Duodenal mucosa (tissue), 2 donors: ENCODE data around the gene PGAP1.

Experiments used
- H3K27ac ChIP-seq: one replicate; pipeline ENCODE4 v1.7.0; 2013; ENCODE audit warnings: low read depth, low read length
- H3K27me3 ChIP-seq, 2 donors: one replicate each; pipeline ENCODE4 v1.7.0; 2013; ENCODE audit warnings: low read length in 2 of 2, control low read depth in 1 of 2; ENCODE audit not compliant: insufficient read depth in 2 of 2, control insufficient read depth in 1 of 2
- H3K36me3 ChIP-seq, 2 donors: one replicate each; pipeline ENCODE4 v1.7.0; 2013; ENCODE audit warnings: low read length in 2 of 2, control low read depth in 1 of 2; ENCODE audit not compliant: insufficient read depth in 2 of 2, control insufficient read depth in 1 of 2
- H3K4me1 ChIP-seq, 2 donors: one replicate each; pipeline ENCODE4 v1.7.0; 2013; ENCODE audit warnings: low read length in 2 of 2, control low read depth in 1 of 2; ENCODE audit not compliant: insufficient read depth in 2 of 2, control insufficient read depth in 1 of 2
- H3K4me3 ChIP-seq, 2 donors: one replicate each; pipeline ENCODE4 v1.7.0; 2013; ENCODE audit warnings: low read length in 2 of 2, low read depth in 1 of 2
- H3K9ac ChIP-seq, 2 donors: one replicate each; pipeline ENCODE4 v1.7.0; 2013; ENCODE audit warnings: low read length in 2 of 2, low read depth in 1 of 2
- H3K9me3 ChIP-seq, 2 donors: one replicate each; pipeline ENCODE4 v1.7.0; 2013; ENCODE audit warnings: low read length in 2 of 2, control low read depth in 1 of 2; ENCODE audit not compliant: control insufficient read depth in 1 of 2

PGAP1 gene

GRCh38 chr2:196853301-196854087 lies 73.0 kb downstream of the PGAP1 start:
- no peaks in the 10 kb centered on the region for H3K36me3 ChIP-seq
- no peaks in the 10 kb centered on the region for H3K27me3 ChIP-seq
- no peak overlapping the region for H3K9ac ChIP-seq
- H3K4me3 ChIP-seq: no peak overlapping the region
- H3K9me3 ChIP-seq: no peaks in the 10 kb centered on the region
- H3K4me1 ChIP-seq: peaks cover 5 to 10% of the 10 kb centered on the region in 2 donors
- no peak overlapping the region for H3K27ac ChIP-seq

GRCh38 chr2:196851088-196851487 lies 75.4 kb downstream of the PGAP1 start:
- no peaks in the 10 kb centered on the region for H3K9me3 ChIP-seq
- no peaks in the 10 kb centered on the region for H3K27me3 ChIP-seq
- peaks cover 5 to 10% of the 10 kb centered on the region in 2 donors for H3K4me1 ChIP-seq
- no peak overlapping the region for H3K9ac ChIP-seq
- H3K4me3 ChIP-seq: no peak overlapping the region
- H3K27ac ChIP-seq: no peak overlapping the region
- peaks cover 0 to 3% of the 10 kb centered on the region in 2 donors for H3K36me3 ChIP-seq

GRCh38 chr2:196849895-196850294 lies 76.6 kb downstream of the PGAP1 start:
- H3K4me1 ChIP-seq: peaks cover 5 to 10% of the 10 kb centered on the region in 2 donors
- H3K4me3 ChIP-seq: no peak overlapping the region
- H3K27me3 ChIP-seq: no peaks in the 10 kb centered on the region
- no peak overlapping the region for H3K27ac ChIP-seq
- H3K9ac ChIP-seq: no peak overlapping the region
- peaks cover 0 to 3% of the 10 kb centered on the region in 2 donors for H3K36me3 ChIP-seq
- H3K9me3 ChIP-seq: no peaks in the 10 kb centered on the region

GRCh38 chr2:196846295-196846694 lies 80.2 kb downstream of the PGAP1 start:
- Histone ChIP-seq H3K9me3 (no peaks in the 10 kb centered on the region), H3K27me3 (no peaks in the 10 kb centered on the region), H3K9ac (no peak overlapping the region), H3K4me1 (peaks cover 0 to 5% of the 10 kb centered on the region in 2 donors), H3K27ac (no peak overlapping the region), H3K36me3 (peaks cover 3% of the 10 kb centered on the region in 2 donors), H3K4me3 (no peak overlapping the region)

GRCh38 chr2:196845371-196845770 lies 81.1 kb downstream of the PGAP1 start:
- peaks cover 3 to 11% of the 10 kb centered on the region in 2 donors for H3K36me3 ChIP-seq
- no peaks in the 10 kb centered on the region for H3K9me3 ChIP-seq
- H3K4me3 ChIP-seq: no peak overlapping the region
- H3K27me3 ChIP-seq: no peaks in the 10 kb centered on the region
- H3K27ac ChIP-seq: no peak overlapping the region
- no peak overlapping the region for H3K9ac ChIP-seq
- peaks cover 0 to 5% of the 10 kb centered on the region in 2 donors for H3K4me1 ChIP-seq

GRCh38 chr2:196840171-196840570 lies 86.3 kb downstream of the PGAP1 start:
- H3K27me3 ChIP-seq: no peaks in the 10 kb centered on the region
- H3K4me3 ChIP-seq: no peak overlapping the region
- no peaks in the 10 kb centered on the region for H3K9me3 ChIP-seq
- H3K4me1 ChIP-seq: no peaks in the 10 kb centered on the region
- H3K9ac ChIP-seq: no peak overlapping the region
- H3K27ac ChIP-seq: no peak overlapping the region
- H3K36me3 ChIP-seq: peaks cover 0 to 36% of the 10 kb centered on the region in 2 donors

- H3K9me3 ChIP-seq: no peaks in the 10 kb centered on the region
- H3K27me3 ChIP-seq: no peaks in the 10 kb centered on the region
- no peak overlapping the region for H3K4me3 ChIP-seq
- peaks cover 0 to 36% of the 10 kb centered on the region in 2 donors for H3K36me3 ChIP-seq
- H3K27ac ChIP-seq: no peak overlapping the region
- H3K4me1 ChIP-seq: no peaks in the 10 kb centered on the region
- no peak overlapping the region for H3K9ac ChIP-seq
Measured at GRCh38 chr2:196839574-196839973, 86.9 kb downstream of the PGAP1 start.

- H3K27ac ChIP-seq: no peak overlapping the region
Measured at GRCh38 chr2:196836440-196836839, 90.1 kb downstream of the PGAP1 start.

GRCh38 chr2:196830701-196831100 lies 95.8 kb downstream of the PGAP1 start:
- peaks cover 0 to 8% of the 10 kb centered on the region in 2 donors for H3K4me1 ChIP-seq
- no peaks in the 10 kb centered on the region for H3K9me3 ChIP-seq
- H3K27me3 ChIP-seq: no peaks in the 10 kb centered on the region
- H3K36me3 ChIP-seq: peaks cover 0 to 2% of the 10 kb centered on the region in 2 donors
- no peak overlapping the region for H3K9ac ChIP-seq
- no peak overlapping the region for H3K4me3 ChIP-seq
- H3K27ac ChIP-seq: no peak overlapping the region

More at GRCh38 chr2:196836440-196836839, 90.1 kb downstream of the PGAP1 start:
- Histone ChIP-seq H3K4me3 (no peak overlapping the region), H3K36me3 (peaks cover 0 to 33% of the 10 kb centered on the region in 2 donors), H3K27me3 (no peaks in the 10 kb centered on the region), H3K9ac (no peak overlapping the region), H3K4me1 (no peaks in the 10 kb centered on the region), H3K9me3 (no peaks in the 10 kb centered on the region)

GRCh38 chr2:196827356-196827755 lies 99.2 kb downstream of the PGAP1 start:
- no peak overlapping the region for H3K9ac ChIP-seq
- H3K4me3 ChIP-seq: no peak overlapping the region
- peaks cover 0 to 2% of the 10 kb centered on the region in 2 donors for H3K36me3 ChIP-seq
- no peaks in the 10 kb centered on the region for H3K9me3 ChIP-seq
- H3K27me3 ChIP-seq: no peaks in the 10 kb centered on the region
- H3K27ac ChIP-seq: no peak overlapping the region
- H3K4me1 ChIP-seq: peaks cover 0 to 8% of the 10 kb centered on the region in 2 donors
